Measurements from ENCODE around the gene DNTTIP2.
"Not testable (repeated sequence)": the region's sequence is repeated elsewhere in the genome, so short reads cannot be mapped to it uniquely, and the experiment has no call there.

Gene DNTTIP2

DNA sequence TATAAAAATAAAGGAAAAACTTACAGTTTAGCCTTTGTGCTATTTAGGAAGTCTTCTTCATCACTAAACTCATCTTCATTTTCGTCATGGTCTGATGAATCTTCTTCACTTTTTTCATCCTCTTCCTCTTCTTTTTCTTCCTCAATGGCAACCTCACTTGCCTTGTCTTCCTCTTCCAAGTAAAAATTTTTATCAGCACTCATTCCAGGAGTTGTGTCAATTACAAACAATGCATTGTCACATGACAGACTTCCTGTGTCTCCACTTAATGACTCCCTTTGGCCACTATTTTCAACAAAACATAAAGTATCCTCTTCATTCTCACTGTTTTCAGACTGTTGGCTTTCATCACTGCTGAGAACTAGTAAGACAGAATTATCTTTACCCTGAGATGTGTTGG lies 2.8 kb downstream of the DNTTIP2 start:
- no peak for DNase-seq

GRCh38 chr1:93874025-93874651 lies 4.9 kb downstream of the DNTTIP2 start:
- no peak for DNase-seq

GRCh38 chr1:93871366-93871765 lies 7.6 kb downstream of the DNTTIP2 start:
- DNase-seq: no peak

GRCh38 chr1:93869653-93870052 lies 9.4 kb downstream of the DNTTIP2 start:
- DNase-seq: no peak

- DNase-seq: not testable (repeated sequence)
Observed at GRCh38 chr1:93868492-93868891, 10.5 kb downstream of the DNTTIP2 start.

DNA sequence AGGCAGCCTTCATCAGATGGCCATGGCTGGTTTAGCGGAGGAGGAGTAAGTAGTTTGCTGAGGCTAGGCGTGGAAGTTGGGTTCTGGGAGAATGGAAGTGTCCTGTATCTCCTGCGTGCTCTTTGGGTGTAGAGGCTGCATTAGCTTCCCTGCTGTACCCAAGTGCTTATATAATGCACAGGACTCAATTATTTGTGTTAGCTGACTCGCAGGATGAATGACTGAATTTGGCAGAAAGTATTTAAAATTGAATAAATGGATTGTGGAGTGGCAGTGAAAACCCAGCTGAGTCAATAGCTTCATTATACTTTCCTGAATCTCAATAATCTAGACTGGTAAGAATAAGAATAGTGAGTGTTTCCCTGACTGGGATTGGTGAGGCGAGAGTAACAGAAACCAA lies 13.8 kb downstream of the DNTTIP2 start:
- no peak for DNase-seq

DNA sequence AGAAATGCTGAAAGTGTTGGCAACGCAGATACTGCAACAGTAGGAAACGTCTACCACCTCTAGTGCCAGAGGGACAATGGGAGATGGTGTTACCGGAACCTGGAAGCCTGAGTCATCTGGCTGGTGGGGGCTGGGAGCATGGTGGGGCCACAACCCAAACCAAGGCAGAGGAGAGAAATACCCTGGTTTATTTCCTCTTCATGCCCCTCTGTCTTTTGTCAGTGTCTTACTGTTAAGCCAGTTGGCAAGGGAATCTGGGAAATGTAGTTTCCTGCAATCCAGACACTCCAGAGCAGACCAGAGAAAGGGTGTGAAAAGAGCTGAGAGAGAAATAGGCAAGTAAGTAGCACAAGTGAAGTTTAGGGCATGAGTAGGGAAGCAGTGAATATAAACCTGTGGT lies 14.8 kb downstream of the DNTTIP2 start:
- DNase-seq: no peak

DNA sequence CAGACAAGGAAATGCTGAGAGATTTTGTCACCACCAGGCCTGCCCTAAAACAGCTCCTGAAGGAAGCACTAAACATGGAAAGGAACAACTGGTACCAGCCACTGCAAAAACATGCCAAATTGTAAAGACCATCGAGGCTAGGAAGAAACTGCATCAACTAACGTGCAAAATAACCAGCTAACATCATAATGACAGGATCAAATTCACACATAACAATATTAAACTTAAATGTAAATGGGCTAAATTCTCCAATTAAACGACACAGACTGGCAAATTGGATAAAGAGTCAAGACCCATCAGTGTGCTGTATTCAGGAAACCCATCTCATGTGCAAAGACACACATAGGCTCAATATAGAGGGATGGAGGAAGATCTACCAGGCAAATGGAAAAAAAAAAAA lies 21.4 kb downstream of the DNTTIP2 start:
- DNase-seq: not testable (repeated sequence)

DNA sequence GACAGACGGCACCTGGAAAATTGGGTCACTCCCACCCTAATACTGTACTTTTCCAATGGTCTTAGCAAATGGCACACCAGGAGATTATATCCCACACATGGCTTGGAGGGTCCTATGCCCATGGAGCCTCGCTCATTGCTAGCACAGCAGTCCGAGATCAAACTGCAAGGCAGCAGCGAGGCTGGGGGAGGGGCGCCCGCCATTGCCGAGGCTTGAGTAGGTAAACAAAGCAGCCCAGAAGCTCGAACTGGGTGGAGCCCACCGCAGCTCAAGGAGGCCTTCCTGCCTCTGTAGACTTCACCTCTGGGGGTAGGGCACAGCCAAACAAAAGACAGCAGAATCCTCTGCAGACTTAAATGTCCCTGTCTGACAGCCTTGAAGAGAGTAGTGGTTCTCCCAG lies 23.0 kb downstream of the DNTTIP2 start:
- not testable (repeated sequence) for DNase-seq

DNA sequence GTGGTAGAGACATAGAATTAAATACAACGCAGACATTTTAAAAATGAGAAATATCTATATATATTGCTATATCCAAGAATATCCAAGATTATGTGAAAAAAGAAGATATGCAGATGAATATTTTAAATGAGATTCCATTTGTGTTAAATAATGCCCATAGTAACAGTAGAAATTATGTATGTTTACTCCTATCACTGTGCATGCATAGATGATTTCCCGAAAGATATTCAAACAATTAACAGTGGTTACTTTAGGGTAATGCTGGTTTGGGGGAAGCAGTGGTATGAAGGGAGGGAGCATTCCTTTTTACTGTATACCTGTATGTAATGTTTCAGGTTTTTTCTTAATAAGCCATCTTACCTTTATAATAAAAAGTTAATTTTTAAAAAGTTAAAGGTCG lies 25.1 kb downstream of the DNTTIP2 start:
- DNase-seq: no peak

DNA sequence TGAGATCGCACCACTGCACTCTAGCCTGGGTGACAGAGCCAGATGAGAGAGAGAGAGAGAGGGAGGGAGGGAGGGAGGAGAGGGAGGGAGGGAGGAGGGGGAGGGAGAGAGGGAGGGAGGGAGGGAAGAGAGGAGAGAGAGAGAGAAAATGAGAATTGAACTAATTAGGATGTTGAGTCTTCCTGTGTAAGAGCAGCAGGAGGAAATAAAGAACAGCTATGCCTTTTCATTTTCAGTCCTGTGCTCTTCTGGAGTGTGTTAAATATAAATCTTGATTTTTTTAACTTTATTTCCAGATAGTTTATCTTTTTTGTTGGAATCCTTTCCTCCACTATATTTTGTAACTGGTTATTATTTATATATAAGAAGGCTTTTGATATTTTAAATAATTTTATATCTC lies 27.1 kb downstream of the DNTTIP2 start:
- DNase-seq: no peak

DNA sequence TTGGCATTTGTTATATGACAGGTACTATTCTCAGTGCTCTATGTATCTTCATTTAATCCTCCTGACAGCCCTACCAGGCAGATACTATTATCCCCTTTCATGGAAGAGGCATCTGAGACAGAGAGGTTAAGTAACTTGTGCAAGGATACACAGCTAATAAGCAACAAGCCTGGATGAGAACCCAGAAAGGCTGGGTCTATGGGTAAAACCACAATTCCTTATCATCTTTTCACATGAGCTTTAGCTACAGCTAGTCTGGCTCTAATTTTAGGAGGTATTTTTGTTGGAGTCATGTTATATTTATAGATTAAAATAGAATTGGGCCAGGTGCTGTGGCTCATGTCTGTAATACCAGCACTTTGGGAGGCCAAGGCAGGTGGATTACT lies 27.7 kb downstream of the DNTTIP2 start:
- no peak for DNase-seq

- peak; percentile 29 for DNase-seq
Observed at GRCh38 chr1:93850687-93851326, 28.2 kb downstream of the DNTTIP2 start.

- DNase-seq: no peak
Observed at GRCh38 chr1:93848350-93848883, 30.6 kb downstream of the DNTTIP2 start.

GRCh38 chr1:93847811-93848288 lies 31.2 kb downstream of the DNTTIP2 start:
- peak; percentile 79 for DNase-seq

DNA sequence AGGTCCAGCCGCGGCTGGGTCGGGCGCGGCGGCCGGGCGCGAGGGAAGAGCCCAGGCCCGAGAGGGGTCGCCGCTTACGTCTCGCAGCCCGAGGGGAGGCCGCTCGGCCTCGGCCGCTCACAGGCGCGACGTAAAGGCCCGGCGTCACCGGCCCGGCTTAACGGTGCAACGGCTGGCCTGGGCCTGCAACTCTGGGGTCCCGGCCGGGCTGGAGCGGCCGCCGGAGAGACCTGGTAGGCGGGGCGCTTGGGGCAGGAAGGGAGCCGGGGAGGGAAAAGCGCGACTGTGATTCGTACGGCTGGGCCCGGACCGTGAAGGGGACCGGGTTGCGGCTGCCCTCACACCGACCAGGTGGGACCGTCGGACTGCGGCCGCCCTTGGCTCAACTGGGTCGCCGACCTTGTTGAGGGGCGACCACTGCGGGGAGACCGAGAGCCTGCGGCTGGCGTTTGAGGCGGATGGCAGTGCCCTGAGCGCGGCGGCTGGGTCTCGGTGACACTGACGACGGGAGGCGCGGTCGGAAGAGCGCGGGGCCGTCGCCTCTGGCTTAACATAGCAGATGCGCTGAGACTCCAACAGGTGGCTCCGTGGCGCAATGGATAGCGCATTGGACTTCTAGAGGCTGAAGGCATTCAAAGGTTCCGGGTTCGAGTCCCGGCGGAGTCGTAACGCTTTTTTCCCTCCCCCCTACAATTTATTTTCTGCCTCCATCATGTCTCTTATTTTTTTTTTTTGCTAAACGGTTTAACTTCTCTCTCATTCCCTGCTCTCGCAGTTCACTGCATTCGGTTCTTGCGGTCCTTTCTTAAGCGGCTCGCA lies 31.8 kb downstream of the DNTTIP2 start:
- peak; percentile 79 for DNase-seq

DNA sequence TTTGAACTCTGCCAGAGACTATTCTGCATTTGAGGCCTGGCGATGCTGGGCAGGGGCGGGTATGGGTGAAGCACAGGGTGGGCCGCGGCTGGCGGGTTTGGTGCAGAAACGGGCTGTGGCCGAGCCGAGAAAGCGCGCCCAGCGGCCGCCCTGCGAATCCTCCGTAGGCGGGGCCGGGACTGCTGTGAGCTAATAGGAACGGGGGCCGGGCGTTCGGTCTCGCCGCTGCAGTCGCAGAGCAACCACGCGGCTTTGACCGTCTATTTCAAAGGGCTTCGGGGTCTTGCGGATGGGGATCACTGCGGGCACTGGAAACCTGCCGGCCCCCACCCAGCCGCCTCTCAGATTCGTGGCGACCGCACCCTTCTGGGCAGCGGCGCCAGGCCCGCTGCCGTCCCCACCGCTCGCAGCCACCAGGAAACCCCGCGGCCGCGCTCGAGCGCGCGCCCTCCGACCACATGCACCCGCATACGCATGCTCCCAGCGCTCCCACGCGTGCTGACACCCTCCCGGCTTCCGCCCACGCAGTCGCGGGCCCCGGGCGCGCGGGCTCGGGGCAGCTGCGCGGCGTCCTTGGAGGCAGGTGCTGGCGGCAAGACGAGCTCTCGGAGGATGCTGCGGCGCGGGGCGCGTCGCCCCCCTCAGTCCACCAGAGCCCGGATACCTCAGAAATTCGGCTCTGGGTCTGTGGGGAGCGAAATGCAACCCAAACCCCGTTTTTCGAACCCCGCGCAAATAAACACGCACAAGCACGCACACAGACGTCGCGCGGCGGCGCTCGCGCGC lies 32.6 kb downstream of the DNTTIP2 start:
- DNase-seq: peak; percentile 64

DNA sequence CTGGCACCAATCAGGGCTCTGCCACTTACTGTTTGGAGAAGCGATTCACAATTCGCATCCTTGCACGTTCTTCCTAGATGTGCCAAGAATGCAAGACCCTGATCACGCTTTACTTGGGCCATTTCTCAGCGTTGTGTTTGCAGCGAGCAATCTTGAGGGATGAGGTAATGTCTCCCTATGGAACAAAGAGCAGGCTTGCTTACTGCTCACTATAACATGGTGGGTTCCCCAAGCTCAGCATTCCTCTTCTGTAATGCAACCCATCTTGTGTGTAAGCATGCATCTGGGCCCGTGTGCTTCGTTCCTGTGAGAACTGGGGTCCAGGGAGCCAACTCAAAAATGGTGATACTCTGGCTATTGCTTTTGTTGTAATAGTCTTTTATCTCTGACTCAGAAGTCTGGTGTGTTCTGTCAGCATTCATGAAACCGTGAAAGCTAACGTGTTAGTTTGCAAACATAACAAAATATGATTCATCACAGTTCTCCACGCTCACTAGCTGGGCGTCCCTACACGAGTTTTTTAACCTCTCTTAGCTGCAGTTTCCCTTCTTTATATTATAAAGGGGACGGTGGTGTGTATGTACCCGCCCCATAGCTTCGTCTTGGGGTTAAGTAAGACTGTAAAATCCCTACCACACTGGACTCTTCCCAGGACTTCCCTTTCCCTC lies 33.3 kb downstream of the DNTTIP2 start:
- DNase-seq: no peak

DNA sequence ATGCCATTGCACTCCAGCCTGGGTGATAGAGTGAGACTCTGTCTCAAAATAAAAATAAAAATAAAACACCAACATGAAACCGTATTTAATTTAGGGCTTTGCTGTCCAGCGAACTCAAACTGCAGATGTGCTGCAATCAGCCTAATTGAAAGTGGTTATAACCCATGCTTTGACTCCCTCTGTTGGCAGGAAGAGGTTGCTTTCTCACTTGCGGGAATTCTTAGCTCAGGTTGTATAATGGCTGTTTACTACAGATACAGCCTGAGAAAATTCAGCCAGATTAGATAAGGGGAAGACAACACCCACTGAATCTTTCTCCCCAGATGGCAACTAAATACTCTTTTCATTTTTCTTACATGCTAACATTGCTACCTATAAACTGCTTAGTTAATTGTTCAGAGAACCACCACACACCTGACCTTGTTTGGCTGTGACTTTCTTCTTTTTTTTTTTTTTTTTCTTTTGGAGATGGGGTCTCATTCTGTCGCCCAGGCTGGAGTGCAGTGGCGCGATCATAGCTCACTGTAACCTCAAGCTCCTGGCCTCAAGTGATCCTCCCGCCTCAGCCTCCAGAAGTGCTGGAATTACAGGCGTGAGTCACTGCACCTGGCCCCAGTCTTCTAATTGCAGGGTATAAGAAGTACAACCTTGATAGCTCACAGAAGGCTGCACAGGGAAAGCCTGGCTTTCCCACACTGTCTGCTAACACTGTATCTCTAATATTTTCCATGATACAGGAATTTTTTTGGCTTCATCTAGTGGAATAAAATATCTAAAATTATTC lies 34.6 kb downstream of the DNTTIP2 start:
- peak; percentile 49 for DNase-seq

GRCh38 chr1:93842750-93843500 lies 36.1 kb downstream of the DNTTIP2 start:
- no peak for DNase-seq

DNA sequence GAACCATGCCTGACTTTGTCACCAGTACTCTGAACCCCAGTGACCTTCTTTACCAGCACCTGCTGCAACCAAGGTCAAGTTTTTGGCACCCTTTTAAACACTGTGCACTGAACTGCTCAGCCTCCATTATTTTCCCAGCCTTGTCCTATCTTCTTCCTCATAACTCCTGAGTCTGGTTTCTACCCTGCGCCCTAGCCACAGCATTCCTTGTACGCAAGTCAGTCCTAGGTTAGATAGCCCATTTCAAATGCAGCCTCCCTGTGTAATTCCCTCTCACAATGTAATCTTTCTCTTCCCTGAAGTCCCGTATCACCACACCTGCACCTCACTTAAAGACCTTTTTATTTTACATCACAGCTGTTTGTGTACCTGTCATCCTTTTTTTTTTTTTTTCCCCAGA lies 37.2 kb downstream of the DNTTIP2 start:
- DNase-seq: no peak
